IMR-90 (cell line): ENCODE data around the gene RFPL1. TPM values are rescaled to one million over a fixed set of nuclear protein-coding genes. Genes with fewer than 3 reads are reported as not detected.

Source experiments
- ATAC-seq: fragments of 200-7000 bp; cut with Tn5 transposase; 2 replicates; pipeline ENCODE4 v1.9.1; 2020; ENCODE audit warnings: low read depth, mild to moderate bottlenecking, moderate library complexity
- BruUV-seq: library from RNA; stranded (reverse); fragments of 400-500 nt; replicated peaks from 2 replicates; lab custom pipeline; 2021; lab: Mats Ljungman, UMichigan
- CTCF ChIA-PET: fragments of 300-600 bp; formaldehyde crosslinking; extraction: SDS; loops from one replicate; lab custom pipeline; 2021; ENCODE audit warnings: antibody characterized with exemption; lab: Yijun Ruan, JAX
- POLR2A ChIA-PET: fragments of 300-600 bp; sonication (Branson Sonifier 250); formaldehyde crosslinking; loops from one replicate; lab custom pipeline; 2022; ENCODE audit warnings: antibody characterized with exemption; ENCODE audit not compliant: unreplicated experiment; lab: Charles Lee
- DNase-seq: peaks from one replicate; pipeline ENCODE4 v3.0.0; 2013
- H2AFZ ChIP-seq: replicated peaks from 2 replicates; pipeline ENCODE3; 2013; ENCODE audit warnings: low read length, mild to moderate bottlenecking; ENCODE audit not compliant: poor library complexity
- H2AK5ac ChIP-seq: 2 replicates; pipeline ENCODE4 v1.6.1; 2013; ENCODE audit warnings: low read depth, low read length, inconsistent platforms
- H2AK9ac ChIP-seq: replicated peaks from 2 replicates; pipeline ENCODE3; 2013; ENCODE audit warnings: mild to moderate bottlenecking, low read depth, low read length, moderate library complexity; ENCODE audit not compliant: poor library complexity
- H2BK120ac ChIP-seq: 2 replicates; pipeline ENCODE4 v1.6.1; 2013; ENCODE audit warnings: low read depth, low read length, inconsistent platforms
- H2BK15ac ChIP-seq: 3 replicates; pipeline ENCODE4 v1.6.1; 2013; ENCODE audit warnings: low read depth, low read length, inconsistent platforms
- H2BK20ac ChIP-seq: 2 replicates; pipeline ENCODE4 v1.6.1; 2013; ENCODE audit warnings: low read depth, mild to moderate bottlenecking, inconsistent platforms, low read length, moderate library complexity
- H2BK5ac ChIP-seq: 2 replicates; pipeline ENCODE4 v1.6.1; 2013; ENCODE audit warnings: mild to moderate bottlenecking, low read depth, low read length, inconsistent platforms; ENCODE audit not compliant: poor library complexity, severe bottlenecking
- H3K14ac ChIP-seq: replicated peaks from 2 replicates; pipeline ENCODE4 v1.6.1; 2013; ENCODE audit warnings: low read depth, low read length, inconsistent platforms
- H3K18ac ChIP-seq: 2 replicates; pipeline ENCODE4 v1.6.1; 2013; ENCODE audit warnings: low read depth, low read length, control low read depth
- H3K23ac ChIP-seq: 2 replicates; pipeline ENCODE4 v1.6.1; 2013; ENCODE audit warnings: low read depth, low read length, inconsistent platforms
- H3K27ac ChIP-seq: 2 replicates; pipeline ENCODE4 v1.5.1; 2013; ENCODE audit warnings: mild to moderate bottlenecking, control low read depth, low read length; ENCODE audit not compliant: insufficient read depth
- H3K27me3 ChIP-seq: 2 replicates; pipeline ENCODE4 v1.6.1; 2013; ENCODE audit warnings: low read length; ENCODE audit not compliant: control insufficient read depth, insufficient read depth
- H3K36me3 ChIP-seq: 2 replicates; pipeline ENCODE4 v1.6.1; 2013; ENCODE audit warnings: low read length, mixed read lengths; ENCODE audit not compliant: control insufficient read depth, insufficient read depth
- H3K4ac ChIP-seq: 2 replicates; pipeline ENCODE4 v1.6.1; 2013; ENCODE audit warnings: low read depth, low read length, inconsistent platforms
- H3K4me1 ChIP-seq: 2 replicates; pipeline ENCODE4 v1.6.1; 2013; ENCODE audit warnings: low read length, mixed read lengths; ENCODE audit not compliant: control insufficient read depth, insufficient read depth
- H3K4me2 ChIP-seq: 2 replicates; pipeline ENCODE4 v1.6.1; 2013; ENCODE audit warnings: low read depth, mild to moderate bottlenecking, control low read depth, low read length, moderate library complexity
- H3K4me3 ChIP-seq: 2 replicates; pipeline ENCODE4 v1.5.1; 2013; ENCODE audit warnings: low read depth, mild to moderate bottlenecking, control low read depth, low read length, moderate library complexity; ENCODE audit not compliant: insufficient read depth
- H3K56ac ChIP-seq: 2 replicates; pipeline ENCODE4 v1.6.1; 2013; ENCODE audit warnings: low read length, inconsistent platforms; ENCODE audit not compliant: insufficient read depth; ENCODE audit errors: extremely low read depth
- H3K79me1 ChIP-seq, 2 experiments: 2 replicates each; pipeline ENCODE4 v1.6.1; 2013; ENCODE audit warnings: low read length in 2 of 2, inconsistent platforms in 1 of 2, low read depth in 1 of 2
- H3K9ac ChIP-seq: 2 replicates; pipeline ENCODE4 v1.6.1; 2013; ENCODE audit warnings: low read depth, low read length, control low read depth
- H3K9me1 ChIP-seq: 2 replicates; pipeline ENCODE4 v1.6.1; 2013; ENCODE audit warnings: low read length, inconsistent platforms; ENCODE audit not compliant: insufficient read depth
- H3K9me3 ChIP-seq: 2 replicates; pipeline ENCODE4 v1.6.1; 2013; ENCODE audit warnings: low read length; ENCODE audit not compliant: control insufficient read depth, insufficient read depth
- H4K20me1 ChIP-seq: 2 replicates; pipeline ENCODE4 v1.6.1; 2013; ENCODE audit warnings: low read length, inconsistent platforms; ENCODE audit not compliant: insufficient read depth
- H4K5ac ChIP-seq: 2 replicates; pipeline ENCODE4 v1.6.1; 2013; ENCODE audit warnings: mild to moderate bottlenecking, low read depth, low read length, control low read depth
- H4K8ac ChIP-seq, 2 experiments: 2 replicates each; pipeline ENCODE4 v1.6.1; 2013; ENCODE audit warnings: low read depth in 2 of 2, low read length in 2 of 2, control low read depth in 1 of 2, inconsistent platforms in 1 of 2
- H4K91ac ChIP-seq: 2 replicates; pipeline ENCODE4 v1.6.1; 2013; ENCODE audit warnings: low read depth, low read length, inconsistent platforms; ENCODE audit not compliant: insufficient read depth
- BHLHE40 ChIP-seq: fragments of 150-350 bp; IDR thresholded peaks from 2 replicates; pipeline ENCODE4 v1.6.1; 2016; ENCODE audit warnings: mild to moderate bottlenecking, low read depth, low read length
- CTCF ChIP-seq: conservative IDR thresholded peaks from 2 replicates; pipeline ENCODE4 v1.5.1; 2012; ENCODE audit warnings: mild to moderate bottlenecking, low read depth, low read length, improper control_type of control experiment
- ELK1 ChIP-seq: fragments of 150-350 bp; IDR thresholded peaks from 2 replicates; pipeline ENCODE4 v1.6.1; 2016; ENCODE audit warnings: low read depth, mild to moderate bottlenecking, low read length, moderate library complexity, borderline replicate concordance
- NFE2L2 ChIP-seq: fragments of 150-350 bp; IDR thresholded peaks from 2 replicates; pipeline ENCODE4 v1.6.1; 2016; ENCODE audit warnings: low read depth, mild to moderate bottlenecking, low read length
- RFX5 ChIP-seq: IDR thresholded peaks from 2 replicates; pipeline ENCODE4 v1.8.0; 2012; ENCODE audit warnings: low read depth, mild to moderate bottlenecking, low read length, moderate library complexity
- SMC3 ChIP-seq: fragments of 150-350 bp; IDR thresholded peaks from 2 replicates; pipeline ENCODE4 v1.6.1; 2016; ENCODE audit warnings: low read depth, mild to moderate bottlenecking, antibody characterized with exemption, low read length, moderate library complexity
- WGBS, 2 experiments: methylation state at CpG; one replicate each; pipeline versions ENCODE4 v1.1.5 to v1.1.7; 2013; ENCODE audit warnings: missing lambda C conversion rate in 2 of 2; ENCODE audit not compliant: insufficient read length in 1 of 2; ENCODE audit errors: extremely low coverage in 2 of 2; 5-methylcytosine and 5-hydroxymethylcytosine counted together
- dilution Hi-C: fragments of 300-500 bp; cut with HindIII; formaldehyde crosslinking; loops from one replicate; pipeline ENCODE4 v1.14.3; 2018; ENCODE audit warnings: low sequenced_read_pairs; ENCODE audit not compliant: unreplicated experiment
- in situ Hi-C: fragments of 300-500 bp; cut with MboI; formaldehyde crosslinking; loops from 3 replicates; pipeline ENCODE4 v1.14.3; 2019; ENCODE audit warnings: low sequenced_read_pairs, inconsistent platforms, mixed read lengths
- intact Hi-C: fragments of 100-400 bp; cut with micrococcal nuclease; formaldehyde crosslinking; loops from 2 replicates; pipeline ENCODE4 v1.10.0; 2022
- polyA plus RNA-seq, 3 experiments: library from polyadenylated mRNA; depleted of rRNA; stranded (reverse); fragments of >200 nt; gene quantifications; 2 replicates each; pipeline ENCODE4 v1.2.3, GENCODE V29; 2012; ENCODE audit warnings: low replicate concordance in 1 of 3
- total RNA-seq: library from RNA; depleted of rRNA; stranded (reverse); fragments of >200 nt; gene quantifications from 2 replicates; pipeline ENCODE4 v1.2.3, GENCODE V29; 2012

Gene RFPL1
- total and polyA plus RNA-seq, 2 of the 4 experiments (the other 2 are of a cell fraction): not detected

- H3K27me3 ChIP-seq: peaks cover 34% of the 10 kb centered on the region
- no CpG with 5 or more reads among the region's 7 CpGs for WGBS, 2 experiments
- intact Hi-C loops: no loop called here
- no peak overlapping the region for H3K56ac ChIP-seq
- no peak overlapping the region for H3K27ac ChIP-seq
- ATAC-seq: no peak
- ChIA-PET CTCF (no interaction called here), POLR2A (no interaction called here)
- in situ Hi-C loops: no loop called here
- no peaks in the 10 kb centered on the region for H3K79me1 ChIP-seq
- H2BK120ac ChIP-seq: no peak overlapping the region
- H2BK15ac ChIP-seq: no peak overlapping the region
- no peak overlapping the region for H3K4me2 ChIP-seq
- dilution Hi-C loops: no loop called here
- H3K9me1 ChIP-seq: no peaks in the 10 kb centered on the region
- no peaks in the 10 kb centered on the region for H4K20me1 ChIP-seq
- no TSS peak for BruUV-seq
- H3K9me3 ChIP-seq: no peaks in the 10 kb centered on the region
- H3K9ac ChIP-seq: no peak overlapping the region
- H4K5ac ChIP-seq: no peak overlapping the region
- no peak overlapping the region for H2AK9ac ChIP-seq
- no peak for DNase-seq
- H2BK20ac ChIP-seq: no peak overlapping the region
- no peak overlapping the region for H2BK5ac ChIP-seq
- no peaks in the 10 kb centered on the region for H3K4me1 ChIP-seq
- H3K18ac ChIP-seq: no peak overlapping the region
- no peak overlapping the region for H4K8ac ChIP-seq
- H3K4ac ChIP-seq: no peak overlapping the region
- H3K4me3 ChIP-seq: no peak overlapping the region
- TF ChIP-seq BHLHE40 (no peak), SMC3 (no peak), CTCF (no peak), ELK1 (no peak), NFE2L2 (no peak), RFX5 (no peak)
- no peak overlapping the region for H2AFZ ChIP-seq
- H3K36me3 ChIP-seq: no peaks in the 10 kb centered on the region
- H3K23ac ChIP-seq: no peak overlapping the region
- H3K14ac ChIP-seq: no peak overlapping the region
- H4K91ac ChIP-seq: no peak overlapping the region
- no peak overlapping the region for H2AK5ac ChIP-seq
Observed at GRCh38 chr22:29426476-29426875, 11.9 kb upstream of the RFPL1 start.
